GM12865 (cell line): Measurements from ENCODE around the gene ITPRID1.
"Not testable (repeated sequence)": the region's sequence is repeated elsewhere in the genome, so short reads cannot be mapped to it uniquely, and the experiment has no call there.

Source experiments
- DNase-seq: peaks from one replicate; pipeline ENCODE4 v3.0.0; 2010; ENCODE audit warnings: low read depth
- H3K4me3 ChIP-seq: 2 replicates; pipeline ENCODE4 v1.5.1; 2011; ENCODE audit warnings: mild to moderate bottlenecking, low read depth, low read length, control low read depth
- CTCF ChIP-seq: IDR thresholded peaks from 2 replicates; pipeline ENCODE4 v1.5.1; 2011; ENCODE audit warnings: low read length, control low read depth, low read depth, inconsistent platforms; ENCODE audit not compliant: insufficient read depth; ENCODE audit errors: missing control alignments

The ITPRID1 gene

GRCh38 chr7:31513790-31514189, at the start of gene ITPRID1:
ITPRID1 (plus strand) TSS chr7:31514090; CDS start chr7:31553025, 38,935 bp downstream.
- no peak within 1 kb of the TSS for H3K4me3 ChIP-seq
- no peak for DNase-seq
- no peak for TF ChIP-seq CTCF

GRCh38 chr7:31464601-31465000, 49.3 kb upstream of the ITPRID1 start:
- DNase-seq = no peak
- no peak overlapping the region for H3K4me3 ChIP-seq
- TF ChIP-seq CTCF = no peak

- DNase-seq = no peak
- H3K4me3 ChIP-seq = no peak overlapping the region
- TF ChIP-seq CTCF = no peak
Observed at GRCh38 chr7:31465285-31465684, 48.6 kb upstream of the ITPRID1 start.

GRCh38 chr7:31466036-31466435, 47.9 kb upstream of the ITPRID1 start:
- TF ChIP-seq CTCF = no peak
- H3K4me3 ChIP-seq = no peak overlapping the region
- no peak for DNase-seq

- H3K4me3 ChIP-seq, DNase-seq: not testable (repeated sequence)
Observed at GRCh38 chr7:31470883-31471282, 43.0 kb upstream of the ITPRID1 start.

GRCh38 chr7:31475368-31475767, 38.5 kb upstream of the ITPRID1 start:
- no peak for TF ChIP-seq CTCF
- H3K4me3 ChIP-seq = no peak overlapping the region
- no peak for DNase-seq

GRCh38 chr7:31476073-31476745, 37.7 kb upstream of the ITPRID1 start:
- H3K4me3 ChIP-seq = no peak overlapping the region
- TF ChIP-seq CTCF = no peak

More at GRCh38 chr7:31476073-31476745, 37.7 kb upstream of the ITPRID1 start:
- DNase-seq = no peak
